Nephron (organoid): ENCODE data around the gene PREB.

Experiments
- H3K27ac Mint-ChIP-seq, 3 experiments: 2 replicates each; pipeline ENCODE4 v1.8.0; 2020; ENCODE audit warnings: mixed read lengths in 3 of 3, mild to moderate bottlenecking in 2 of 3, moderate library complexity in 1 of 3
- H3K27me3 Mint-ChIP-seq: 2 replicates; pipeline ENCODE4 v1.8.0; 2021; ENCODE audit warnings: low read depth, mild to moderate bottlenecking, moderate library complexity, mixed read lengths
- H3K36me3 Mint-ChIP-seq: 2 replicates; pipeline ENCODE4 v1.8.0; 2020; ENCODE audit warnings: low read depth, mixed read lengths
- H3K4me1 Mint-ChIP-seq: 2 replicates; pipeline ENCODE4 v1.8.0; 2020; ENCODE audit warnings: mixed read lengths
- H3K4me3 Mint-ChIP-seq, 3 experiments: 2 replicates each; pipeline ENCODE4 v1.8.0; 2020; ENCODE audit warnings: mild to moderate bottlenecking in 3 of 3, mixed read lengths in 3 of 3, moderate library complexity in 2 of 3
- H3K9me3 Mint-ChIP-seq: 2 replicates; pipeline ENCODE4 v1.8.0; 2020; ENCODE audit warnings: mixed read lengths
- CTCF ChIP-seq, 3 experiments: fragments of 200-600 bp; sonication (generic); IDR thresholded peaks; one replicate each; pipeline ENCODE4 v1.5.0; 2021; ENCODE audit warnings: antibody characterized with exemption in 3 of 3; ENCODE audit not compliant: unreplicated experiment in 3 of 3

Gene PREB

GRCh38 chr2:27143285-27143684 lies 8.8 kb upstream of the PREB start:
- H3K4me3 Mint-ChIP-seq = no peak overlapping the region
- H3K27me3 Mint-ChIP-seq = peaks cover 6% of the 10 kb centered on the region
- H3K36me3 Mint-ChIP-seq = no peaks in the 10 kb centered on the region
- H3K9me3 Mint-ChIP-seq = peaks cover 8% of the 10 kb centered on the region
- H3K27ac Mint-ChIP-seq = no peak overlapping the region
- no peak for TF ChIP-seq CTCF (IDR thresholded peaks at IDR 0.05; ENCODE audit: unreplicated experiment in 3 of 3)
- peaks cover 15% of the 10 kb centered on the region for H3K4me1 Mint-ChIP-seq

- no peaks in the 10 kb centered on the region for H3K4me1 Mint-ChIP-seq
- H3K27me3 Mint-ChIP-seq = peaks cover 6% of the 10 kb centered on the region
- peaks cover 8% of the 10 kb centered on the region for H3K9me3 Mint-ChIP-seq
- H3K4me3 Mint-ChIP-seq = peak within 1 kb of the TSS in 1 of 3 experiments; percentile 37
- H3K36me3 Mint-ChIP-seq = no peaks in the 10 kb centered on the region
- peak within 1 kb of the TSS in 2 of 3 experiments; percentile 40 to 79 for H3K27ac Mint-ChIP-seq
- TF ChIP-seq CTCF (IDR thresholded peaks at IDR 0.05; ENCODE audit: unreplicated experiment in 3 of 3) = no peak
These were observed 4.9 kb upstream of the PREB start, which contains the start of gene PRR30 for GRCh38 chr2:27139310-27139709. Gene PRR30, minus strand, starts transcription at chr2:27139410. Its CDS starts 1,081 bp downstream, at chr2:27138329.

GRCh38 chr2:27138111-27138510 lies 3.7 kb upstream of the PREB start:
- H3K4me3 Mint-ChIP-seq = peak overlapping the region in 2 of 3 experiments; percentile 48
- peaks cover 9% of the 10 kb centered on the region for H3K4me1 Mint-ChIP-seq
- peaks cover 2% of the 10 kb centered on the region for H3K27me3 Mint-ChIP-seq
- TF ChIP-seq CTCF (IDR thresholded peaks at IDR 0.05; ENCODE audit: unreplicated experiment in 3 of 3) = no peak
- peaks cover 6% of the 10 kb centered on the region for H3K36me3 Mint-ChIP-seq
- H3K27ac Mint-ChIP-seq = peak overlapping the region in 2 of 3 experiments; percentile 35 to 51
- H3K9me3 Mint-ChIP-seq = peaks cover 3% of the 10 kb centered on the region

GRCh38 chr2:27137322-27137935 lies 3.0 kb upstream of the PREB start:
- H3K36me3 Mint-ChIP-seq = peaks cover 10% of the 10 kb centered on the region

GRCh38 chr2:27136751-27137150 lies 2.3 kb upstream of the PREB start:
- H3K4me1 Mint-ChIP-seq = peaks cover 13% of the 10 kb centered on the region
- no peaks in the 10 kb centered on the region for H3K27me3 Mint-ChIP-seq
- H3K4me3 Mint-ChIP-seq = peak overlapping the region in 2 of 3 experiments; percentile 19 to 30
- H3K27ac Mint-ChIP-seq = peak overlapping the region in 1 of 3 experiments; percentile 66
- no peaks in the 10 kb centered on the region for H3K9me3 Mint-ChIP-seq
- TF ChIP-seq CTCF (IDR thresholded peaks at IDR 0.05; ENCODE audit: unreplicated experiment in 3 of 3) = no peak
- peaks cover 10% of the 10 kb centered on the region for H3K36me3 Mint-ChIP-seq

More at GRCh38 chr2:27137322-27137935, 3.0 kb upstream of the PREB start:
- Mint-ChIP-seq H3K4me3 (peak overlapping the region in 1 of 3 experiments; percentile 48), H3K4me1 (peaks cover 13% of the 10 kb centered on the region), H3K27me3 (no peaks in the 10 kb centered on the region), H3K27ac (peak overlapping the region in 1 of 3 experiments; percentile 51), H3K9me3 (no peaks in the 10 kb centered on the region)
- no peak for TF ChIP-seq CTCF (IDR thresholded peaks at IDR 0.05; ENCODE audit: unreplicated experiment in 3 of 3)

- Mint-ChIP-seq H3K9me3 (no peaks in the 10 kb centered on the region), H3K4me3 (peak overlapping the region; percentile 91 to 97 (median 96)), H3K27ac (peak overlapping the region; percentile 68 to 87 (median 72)), H3K4me1 (peaks cover 13% of the 10 kb centered on the region), H3K27me3 (no peaks in the 10 kb centered on the region), H3K36me3 (peaks cover 18% of the 10 kb centered on the region)
- no peak for TF ChIP-seq CTCF (IDR thresholded peaks at IDR 0.05; ENCODE audit: unreplicated experiment in 3 of 3)
These were observed 1.1 kb upstream of the PREB start for GRCh38 chr2:27135478-27135955.
